ENCODE results near the gene MGAT1. TPM values are rescaled to one million over a fixed set of nuclear protein-coding genes. Genes with fewer than 3 reads are reported as not detected.
"Not testable (repeated sequence)": the region's sequence is repeated elsewhere in the genome, so short reads cannot be mapped to it uniquely, and the experiment has no call there.

MGAT1 gene
- total RNA-seq, 5 donors from 2014 or later (not counting 1 experiment from before 2014, with no cell fraction given), result 83.1 to 198 (median 145) TPM

DNA sequence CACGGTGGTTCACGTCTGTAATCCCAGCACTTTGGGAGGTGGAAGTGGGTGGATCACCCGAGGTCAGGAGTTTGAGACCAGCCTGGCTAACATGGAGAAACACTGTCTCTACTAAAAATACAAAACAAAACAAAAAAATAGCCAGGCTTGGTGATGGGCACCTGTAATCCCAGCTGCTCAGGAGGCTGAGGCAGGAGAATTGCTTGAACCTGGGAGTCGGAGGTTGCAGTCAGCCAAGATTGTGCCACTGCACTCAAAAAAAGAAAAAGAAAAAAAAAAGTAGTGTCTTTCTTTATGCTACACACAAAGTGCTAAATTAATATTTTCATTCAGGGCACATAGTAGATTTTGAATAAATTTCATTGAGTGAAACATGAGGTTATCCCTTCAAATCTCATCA, 61.7 kb downstream of the MGAT1 start:
- POLR2A ChIA-PET; H3K9me3 ChIP-seq; ATAC-seq (replicated peaks in 1 of 4); H3K4me1 Mint-ChIP-seq; H3K36me3 Mint-ChIP-seq; H3K27ac ChIP-seq (ENCODE audit: low read length); H3K4me1 ChIP-seq (ENCODE audit: control insufficient read depth in 1 of 2, extremely low read depth in 1 of 2, insufficient read depth in 2 of 2, low read length in 2 of 2); DNase-seq; H3K4me3 ChIP-seq (ENCODE audit: control insufficient read depth in 1 of 2, extremely low read depth in 1 of 2, low read length in 1 of 2); H3K4me3 Mint-ChIP-seq; H3K36me3 ChIP-seq (ENCODE audit: control insufficient read depth in 2 of 2, extremely low read depth in 1 of 2, insufficient read depth in 1 of 2, low read length in 1 of 2); CTCF ChIA-PET; H3K27ac Mint-ChIP-seq; H3K9me3 Mint-ChIP-seq: not testable (repeated sequence)
- peaks cover 2 to 19% of the 10 kb centered on the region in 2 experiments for H3K27me3 ChIP-seq (replicated peaks in 1 of 2; ENCODE audit: control insufficient read depth in 2 of 2, extremely low read depth in 1 of 2, insufficient read depth in 2 of 2, low read length in 1 of 2)
- peaks cover 19 to 28% of the 10 kb centered on the region in 2 donors for H3K27me3 Mint-ChIP-seq
- WGBS (ENCODE audit: insufficient coverage), result no CpG with 5 or more reads among the region's 4 CpGs

- H3K27ac ChIP-seq (ENCODE audit: low read length), result no peak within 1 kb of the TSS
- H3K36me3 Mint-ChIP-seq, result no peaks in the 10 kb centered on the region
- POLR2A ChIA-PET, result no interaction called here
- H3K9me3 Mint-ChIP-seq, result no peaks in the 10 kb centered on the region
- DNase-seq (no peak), ATAC-seq (replicated peaks in 1 of 4) (no peak)
- H3K4me1 Mint-ChIP-seq, result no peaks in the 10 kb centered on the region
- H3K27ac Mint-ChIP-seq, result no peak within 1 kb of the TSS
- H3K4me3 Mint-ChIP-seq, result no peak within 1 kb of the TSS
- H3K4me1 ChIP-seq (ENCODE audit: control insufficient read depth in 1 of 2, extremely low read depth in 1 of 2, insufficient read depth in 2 of 2, low read length in 2 of 2), result no peaks in the 10 kb centered on the region
- WGBS (ENCODE audit: insufficient coverage), result 83% methylated on average over 1 of the region's 2 CpGs
- CTCF ChIA-PET, result no interaction called here
- H3K9me3 ChIP-seq, result no peaks in the 10 kb centered on the region
- H3K36me3 ChIP-seq (ENCODE audit: control insufficient read depth in 2 of 2, extremely low read depth in 1 of 2, insufficient read depth in 1 of 2, low read length in 1 of 2), result no peaks in the 10 kb centered on the region
- H3K27me3 ChIP-seq (replicated peaks in 1 of 2; ENCODE audit: control insufficient read depth in 2 of 2, extremely low read depth in 1 of 2, insufficient read depth in 2 of 2, low read length in 1 of 2), result peaks cover 2 to 14% of the 10 kb centered on the region in 2 experiments
- no peak within 1 kb of the TSS for H3K4me3 ChIP-seq (ENCODE audit: control insufficient read depth in 1 of 2, extremely low read depth in 1 of 2, low read length in 1 of 2)
- H3K27me3 Mint-ChIP-seq, result peaks cover 20 to 28% of the 10 kb centered on the region in 2 donors
These were observed 62.6 kb downstream of the MGAT1 start, which contains the start of gene OR2Y1 for GRCh38 chr5:180739958-180740357. Gene OR2Y1, minus strand, starts transcription at chr5:180740058. Its CDS starts 0 bp downstream, at chr5:180740058.

DNA sequence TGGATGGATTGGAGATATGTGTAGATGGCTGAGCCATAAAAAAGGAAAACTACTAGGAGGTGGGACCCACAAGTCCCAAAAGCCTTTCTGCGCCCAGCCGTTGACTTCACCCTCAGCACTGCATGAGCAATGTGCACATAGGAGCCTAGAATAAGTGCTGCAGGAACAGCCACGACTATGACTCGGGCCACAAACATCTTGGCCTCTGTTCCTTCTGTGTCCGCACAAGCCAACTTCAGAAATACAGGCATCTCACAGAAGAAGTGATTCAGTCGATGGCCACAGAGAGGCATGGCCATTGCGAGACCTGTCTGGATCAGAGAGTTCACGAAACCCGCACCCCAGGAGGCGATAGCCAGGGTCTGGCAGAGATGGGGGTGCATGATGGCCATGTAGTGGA, 63.3 kb downstream of the MGAT1 start:
- no peak for DNase-seq
- H3K27ac Mint-ChIP-seq, result no peak overlapping the region
- POLR2A ChIA-PET, result no interaction called here
- no peak overlapping the region for H3K27ac ChIP-seq (ENCODE audit: low read length)
- peaks cover 20 to 31% of the 10 kb centered on the region in 2 donors for H3K27me3 Mint-ChIP-seq
- no peaks in the 10 kb centered on the region for H3K9me3 ChIP-seq
- no peaks in the 10 kb centered on the region for H3K36me3 ChIP-seq (ENCODE audit: control insufficient read depth in 2 of 2, extremely low read depth in 1 of 2, insufficient read depth in 1 of 2, low read length in 1 of 2)
- no peaks in the 10 kb centered on the region for H3K4me1 ChIP-seq (ENCODE audit: control insufficient read depth in 1 of 2, extremely low read depth in 1 of 2, insufficient read depth in 2 of 2, low read length in 2 of 2)
- H3K4me3 ChIP-seq (ENCODE audit: control insufficient read depth in 1 of 2, extremely low read depth in 1 of 2, low read length in 1 of 2), result no peak overlapping the region
- H3K4me3 Mint-ChIP-seq, result no peak overlapping the region
- peaks cover 2 to 11% of the 10 kb centered on the region in 2 experiments for H3K27me3 ChIP-seq (replicated peaks in 1 of 2; ENCODE audit: control insufficient read depth in 2 of 2, extremely low read depth in 1 of 2, insufficient read depth in 2 of 2, low read length in 1 of 2)
- H3K36me3 Mint-ChIP-seq, result no peaks in the 10 kb centered on the region
- WGBS (ENCODE audit: insufficient coverage), result 94% methylated on average over 10 of the region's 10 CpGs
- no peak for ATAC-seq (replicated peaks in 1 of 4)
- no peaks in the 10 kb centered on the region for H3K9me3 Mint-ChIP-seq
- CTCF ChIA-PET, result no interaction called here
- H3K4me1 Mint-ChIP-seq, result no peaks in the 10 kb centered on the region

DNA sequence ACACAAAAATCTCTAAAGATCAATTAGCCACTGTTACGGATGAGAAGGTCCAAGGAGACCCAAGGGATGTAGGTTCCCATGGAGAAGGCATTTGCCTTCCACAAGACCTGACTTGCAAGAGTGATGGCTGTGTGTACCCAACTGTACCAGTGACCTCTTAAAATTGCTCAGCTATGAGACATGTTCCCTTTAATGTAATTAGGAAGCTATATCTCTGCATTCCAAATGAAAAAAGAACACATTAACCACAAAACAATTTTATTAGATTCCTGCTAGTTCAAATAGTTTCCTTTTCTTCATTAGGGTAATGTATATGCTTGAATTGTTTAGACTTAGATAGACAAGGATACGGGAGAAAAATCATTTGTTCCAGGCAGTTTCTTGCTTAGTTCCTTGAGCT, 66.1 kb downstream of the MGAT1 start:
- H3K4me3 Mint-ChIP-seq, result no peak overlapping the region
- no peaks in the 10 kb centered on the region for H3K36me3 Mint-ChIP-seq
- H3K9me3 ChIP-seq, result no peaks in the 10 kb centered on the region
- H3K36me3 ChIP-seq (ENCODE audit: control insufficient read depth in 2 of 2, extremely low read depth in 1 of 2, insufficient read depth in 1 of 2, low read length in 1 of 2), result no peaks in the 10 kb centered on the region
- no peaks in the 10 kb centered on the region for H3K9me3 Mint-ChIP-seq
- DNase-seq (no peak), ATAC-seq (replicated peaks in 1 of 4) (no peak)
- no peaks in the 10 kb centered on the region for H3K4me1 Mint-ChIP-seq
- ChIA-PET POLR2A (interaction anchor here in 1 of 2 donors (0.6 to 0.7 kb wide), 2 partner anchors 46 to 1032 kb away, joined by 4 to 5 read pairs; no protein-coding TSS in a partner anchor), CTCF (no interaction called here)
- H3K27ac ChIP-seq (ENCODE audit: low read length), result no peak overlapping the region
- H3K27me3 Mint-ChIP-seq, result peaks cover 20 to 33% of the 10 kb centered on the region in 2 donors
- H3K27me3 ChIP-seq (replicated peaks in 1 of 2; ENCODE audit: control insufficient read depth in 2 of 2, extremely low read depth in 1 of 2, insufficient read depth in 2 of 2, low read length in 1 of 2), result peaks cover 2 to 7% of the 10 kb centered on the region in 2 experiments
- no peaks in the 10 kb centered on the region for H3K4me1 ChIP-seq (ENCODE audit: control insufficient read depth in 1 of 2, extremely low read depth in 1 of 2, insufficient read depth in 2 of 2, low read length in 2 of 2)
- H3K4me3 ChIP-seq (ENCODE audit: control insufficient read depth in 1 of 2, extremely low read depth in 1 of 2, low read length in 1 of 2), result no peak overlapping the region
- H3K27ac Mint-ChIP-seq, result no peak overlapping the region
- 90% methylated on average over 2 of the region's 2 CpGs for WGBS (ENCODE audit: insufficient coverage)

Other genes starting within 250 kb of the MGAT1 start
- under 1 TPM in 2 of 5 donors, not detected in 3; 0.92 to 0.99 TPM for gene SCGB3A1, start 211.3 kb downstream of the MGAT1 start, total RNA-seq
- 10 to 100 TPM in 1 of 5 donors, 1 to 10 TPM in 4; 5.0 to 11.6 (median 8.6) TPM for gene FLT4, start 153.2 kb downstream of the MGAT1 start, total RNA-seq
- not detected for gene OR2Y1, start 62.7 kb downstream of the MGAT1 start, total RNA-seq
- gene ZFP62, start 58.5 kb upstream of the MGAT1 start, total RNA-seq, result 10 to 100 TPM; 26.9 to 61.7 (median 54.9) TPM
- gene BTNL8, start 96.4 kb upstream of the MGAT1 start, total RNA-seq, result not detected
- not detected for gene BTNL3, start 186.0 kb upstream of the MGAT1 start, total RNA-seq
- under 1 TPM in 3 of 5 donors, not detected in 2; 0.41 to 0.95 (median 0.66) TPM for gene BTNL9, start 237.5 kb upstream of the MGAT1 start, total RNA-seq